GM21786 (cell line): ENCODE data around the gene ABCC4.

Source experiments
- ATAC-seq: cut with Tn5 transposase; IDR thresholded peaks from one replicate; pipeline ENCODE4 v1.9.1; 2021; ENCODE audit not compliant: unreplicated experiment

ABCC4 gene

GRCh38 chr13:95060014-95060519, 241.2 kb downstream of the ABCC4 start:
- ATAC-seq = no peak

- no peak for ATAC-seq
These were observed 241.9 kb downstream of the ABCC4 start for GRCh38 chr13:95059306-95059705.

- no peak for ATAC-seq
These were observed 242.6 kb downstream of the ABCC4 start for GRCh38 chr13:95058680-95059079.

GRCh38 chr13:95056266-95056665, 245.0 kb downstream of the ABCC4 start:
- ATAC-seq = no peak

GRCh38 chr13:95050800-95051615, 250.2 kb downstream of the ABCC4 start:
- ATAC-seq = peak; percentile 53

- ATAC-seq = no peak
These were observed 251.5 kb downstream of the ABCC4 start for GRCh38 chr13:95049772-95050171.

GRCh38 chr13:95044452-95045205, 256.6 kb downstream of the ABCC4 start:
- no peak for ATAC-seq

- no peak for ATAC-seq
These were observed 261.8 kb downstream of the ABCC4 start for GRCh38 chr13:95039415-95039814.

- ATAC-seq = no peak
These were observed 262.3 kb downstream of the ABCC4 start for GRCh38 chr13:95038949-95039348.

- no peak for ATAC-seq
These were observed 265.7 kb downstream of the ABCC4 start for GRCh38 chr13:95035311-95036109.

GRCh38 chr13:95033890-95034289, 267.4 kb downstream of the ABCC4 start:
- ATAC-seq = peak; percentile 71

- ATAC-seq = no peak
These were observed 269.1 kb downstream of the ABCC4 start for GRCh38 chr13:95032121-95032520.

GRCh38 chr13:95030821-95031343, 270.4 kb downstream of the ABCC4 start:
- ATAC-seq = no peak

GRCh38 chr13:95027638-95028037, 273.6 kb downstream of the ABCC4 start:
- ATAC-seq = no peak

GRCh38 chr13:95025116-95025515, 276.1 kb downstream of the ABCC4 start:
- ATAC-seq = no peak

GRCh38 chr13:95023405-95023804, 277.8 kb downstream of the ABCC4 start:
- ATAC-seq = no peak

GRCh38 chr13:95020298-95020987, 280.8 kb downstream of the ABCC4 start:
- ATAC-seq = no peak

- ATAC-seq = no peak
These were observed 281.4 kb downstream of the ABCC4 start for GRCh38 chr13:95019886-95020285.

- ATAC-seq = no peak
These were observed 293.9 kb downstream of the ABCC4 start for GRCh38 chr13:95007322-95007721.

- ATAC-seq = no peak
These were observed 296.0 kb downstream of the ABCC4 start for GRCh38 chr13:95005300-95005699.
